Measurements from ENCODE around the gene TIAM1.
A peak's percentile ranks its signal among the peaks of the same experiment; 100 is the strongest.

Gene TIAM1

DNA sequence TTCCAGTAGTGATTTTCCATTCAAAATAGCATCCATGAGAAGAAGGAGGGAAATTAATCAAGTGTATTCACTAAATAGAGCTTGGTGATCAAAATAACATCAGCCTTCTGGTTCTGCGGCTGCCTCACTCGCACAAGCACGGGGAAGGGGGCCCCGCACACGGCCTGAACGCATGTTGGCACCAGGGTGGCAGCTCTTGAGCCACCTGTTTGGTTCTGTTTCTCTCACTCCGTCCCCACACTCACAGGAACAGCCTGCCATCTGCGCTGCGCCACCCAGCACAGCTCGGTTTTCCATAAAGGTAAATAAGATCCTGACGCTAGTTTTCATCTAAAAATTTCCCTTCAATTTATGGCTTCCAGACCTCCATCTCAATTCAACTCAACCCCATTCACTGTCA lies 49.4 kb downstream of the TIAM1 start:
- no peak overlapping the region for H3K4me3 ChIP-seq (replicated peaks; ENCODE audit: low read depth, low read length)
- DNase-seq (ENCODE audit: low read depth), result no peak
- TF ChIP-seq, protein P1, sequence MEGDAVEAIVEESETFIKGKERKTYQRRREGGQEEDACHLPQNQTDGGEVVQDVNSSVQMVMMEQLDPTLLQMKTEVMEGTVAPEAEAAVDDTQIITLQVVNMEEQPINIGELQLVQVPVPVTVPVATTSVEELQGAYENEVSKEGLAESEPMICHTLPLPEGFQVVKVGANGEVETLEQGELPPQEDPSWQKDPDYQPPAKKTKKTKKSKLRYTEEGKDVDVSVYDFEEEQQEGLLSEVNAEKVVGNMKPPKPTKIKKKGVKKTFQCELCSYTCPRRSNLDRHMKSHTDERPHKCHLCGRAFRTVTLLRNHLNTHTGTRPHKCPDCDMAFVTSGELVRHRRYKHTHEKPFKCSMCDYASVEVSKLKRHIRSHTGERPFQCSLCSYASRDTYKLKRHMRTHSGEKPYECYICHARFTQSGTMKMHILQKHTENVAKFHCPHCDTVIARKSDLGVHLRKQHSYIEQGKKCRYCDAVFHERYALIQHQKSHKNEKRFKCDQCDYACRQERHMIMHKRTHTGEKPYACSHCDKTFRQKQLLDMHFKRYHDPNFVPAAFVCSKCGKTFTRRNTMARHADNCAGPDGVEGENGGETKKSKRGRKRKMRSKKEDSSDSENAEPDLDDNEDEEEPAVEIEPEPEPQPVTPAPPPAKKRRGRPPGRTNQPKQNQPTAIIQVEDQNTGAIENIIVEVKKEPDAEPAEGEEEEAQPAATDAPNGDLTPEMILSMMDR (IDR thresholded peaks at IDR 0.05; ENCODE audit: low read length, missing control alignments), result no peak

DNA sequence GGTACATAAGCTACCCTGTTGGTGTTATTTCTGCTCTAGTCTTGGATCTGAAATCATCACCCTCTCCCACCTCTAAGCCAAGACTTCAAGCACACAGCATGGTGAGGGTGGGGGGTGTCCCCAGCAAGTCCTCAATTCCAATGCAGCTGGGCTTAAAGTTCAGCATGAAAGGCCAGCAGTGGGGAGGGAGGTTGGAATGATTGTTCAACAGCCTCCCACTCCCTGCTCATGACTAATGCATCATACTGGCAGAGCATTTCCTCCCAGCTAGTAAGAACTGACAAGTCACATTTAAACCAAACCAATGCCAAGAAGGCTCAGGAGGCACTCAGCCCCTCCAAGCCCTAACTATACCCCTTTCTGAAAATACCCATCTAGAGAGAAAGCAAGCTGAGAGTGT lies 50.1 kb downstream of the TIAM1 start:
- TF ChIP-seq, protein P1 (IDR thresholded peaks at IDR 0.05; ENCODE audit: low read length, missing control alignments), result no peak
- H3K4me3 ChIP-seq (replicated peaks; ENCODE audit: low read depth, low read length), result no peak overlapping the region
- peak; percentile 95 for DNase-seq (ENCODE audit: low read depth)

DNA sequence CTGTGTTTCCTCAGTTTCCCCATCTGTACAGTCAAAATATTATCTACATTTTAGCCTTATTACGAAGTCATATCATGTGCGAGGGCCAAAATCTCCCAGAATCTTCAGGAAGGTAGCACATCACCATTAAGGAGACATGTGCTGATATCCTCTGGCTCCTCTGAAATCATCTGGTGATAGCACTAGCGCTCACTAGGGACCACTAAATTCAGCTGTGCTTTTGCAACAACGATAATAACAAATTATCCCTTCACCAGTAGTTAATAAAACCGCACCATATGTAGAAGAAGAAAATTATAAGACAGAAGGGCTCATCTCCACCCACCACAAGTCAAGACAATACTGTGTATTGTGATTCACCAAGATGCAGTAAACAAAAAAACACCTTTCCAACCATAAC lies 53.3 kb downstream of the TIAM1 start:
- TF ChIP-seq, protein P1 (IDR thresholded peaks at IDR 0.05; ENCODE audit: low read length, missing control alignments), result no peak
- no peak for DNase-seq (ENCODE audit: low read depth)
- no peak overlapping the region for H3K4me3 ChIP-seq (replicated peaks; ENCODE audit: low read depth, low read length)

DNA sequence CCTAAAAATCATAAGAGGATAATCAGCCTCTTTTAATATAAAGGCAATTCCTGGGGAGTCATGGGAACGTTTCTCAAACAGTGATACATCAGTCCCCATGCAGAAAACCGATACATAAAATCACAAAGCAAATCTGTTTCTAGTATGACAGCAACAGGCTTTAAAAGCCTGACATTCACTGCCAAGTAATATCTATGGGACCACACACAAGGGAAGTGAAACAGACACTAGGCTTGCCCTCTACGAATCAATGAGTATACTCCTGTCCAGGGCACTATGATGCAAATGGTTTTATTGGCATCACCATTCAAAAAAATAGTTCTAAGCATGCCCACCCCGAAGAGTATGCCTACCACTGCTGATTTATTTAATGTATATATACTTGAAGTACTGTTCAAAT lies 54.4 kb downstream of the TIAM1 start:
- no peak for DNase-seq (ENCODE audit: low read depth)
- H3K4me3 ChIP-seq (replicated peaks; ENCODE audit: low read depth, low read length), result no peak overlapping the region
- TF ChIP-seq, protein P1 (IDR thresholded peaks at IDR 0.05; ENCODE audit: low read length, missing control alignments), result no peak

DNA sequence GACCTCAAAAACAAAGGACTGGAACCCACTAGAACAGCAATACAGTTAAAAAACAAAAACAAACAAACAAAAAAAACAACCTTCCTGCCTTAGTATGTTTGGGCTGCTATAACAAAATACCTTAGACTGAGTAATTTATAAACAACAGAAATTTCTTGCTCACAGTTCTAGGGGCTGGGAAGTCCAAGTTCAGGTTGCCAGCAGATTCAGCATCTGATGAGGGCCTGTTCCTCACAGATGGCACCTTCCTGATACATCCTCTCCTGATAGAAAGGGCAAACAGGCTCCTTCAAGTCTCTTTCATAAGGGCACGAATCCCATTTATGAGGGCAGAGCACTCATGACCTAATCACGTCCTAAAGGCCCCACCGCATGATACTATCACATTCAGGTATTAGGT lies 55.9 kb downstream of the TIAM1 start:
- DNase-seq (ENCODE audit: low read depth), result no peak
- no peak overlapping the region for H3K4me3 ChIP-seq (replicated peaks; ENCODE audit: low read depth, low read length)
- TF ChIP-seq, protein P1 (IDR thresholded peaks at IDR 0.05; ENCODE audit: low read length, missing control alignments), result no peak

DNA sequence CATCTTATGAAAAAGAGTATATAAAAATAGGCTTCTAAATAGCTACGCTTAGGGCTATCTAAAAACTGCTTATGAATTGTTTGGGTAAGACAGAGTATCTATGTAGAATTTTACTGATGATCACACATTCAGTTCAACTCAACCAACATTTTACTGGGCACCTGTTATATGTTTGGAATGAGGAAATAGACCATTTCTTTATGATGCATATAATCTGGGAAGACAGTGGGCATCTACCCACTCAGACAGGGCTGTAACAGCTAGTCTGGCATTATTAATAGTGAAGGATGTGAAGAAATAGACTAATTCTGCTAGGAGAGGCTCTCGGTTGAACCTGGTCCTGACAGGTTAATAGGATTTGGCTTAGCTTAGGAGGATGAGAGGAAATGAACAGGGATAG lies 56.9 kb downstream of the TIAM1 start:
- H3K4me3 ChIP-seq (replicated peaks; ENCODE audit: low read depth, low read length), result no peak overlapping the region
- TF ChIP-seq, protein P1 (IDR thresholded peaks at IDR 0.05; ENCODE audit: low read length, missing control alignments), result no peak
- no peak for DNase-seq (ENCODE audit: low read depth)

DNA sequence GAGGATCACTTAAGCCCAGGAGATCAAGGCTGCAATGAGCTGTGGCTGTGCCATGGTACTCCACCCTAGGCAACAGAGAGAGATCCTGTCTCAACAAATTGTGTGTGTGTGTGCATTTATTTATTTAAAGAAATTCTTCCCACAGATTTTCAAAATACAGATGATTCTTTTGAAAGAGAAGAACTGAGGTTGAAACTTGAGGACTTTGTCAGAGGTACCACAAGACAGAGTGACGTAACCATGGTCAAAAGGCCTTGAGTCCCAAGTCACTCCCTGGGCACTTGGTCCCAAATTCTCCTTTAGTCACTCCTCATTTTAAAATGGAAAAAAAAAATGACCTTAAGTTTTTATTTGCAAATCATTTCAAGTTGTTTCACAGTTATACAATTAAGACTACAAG lies 57.4 kb downstream of the TIAM1 start:
- TF ChIP-seq, protein P1 (IDR thresholded peaks at IDR 0.05; ENCODE audit: low read length, missing control alignments), result no peak
- no peak for DNase-seq (ENCODE audit: low read depth)

More for the DNA sequence above, 57.4 kb downstream of the TIAM1 start:
- H3K4me3 ChIP-seq (replicated peaks; ENCODE audit: low read depth, low read length), result no peak overlapping the region

Data from fibroblast of pulmonary artery (primary cell).